CD4-positive, alpha-beta T cell treated with Interleukin-15 for 4 hours (primary cell): ENCODE data around the gene CRTC3.
"Not testable (repeated sequence)": the region's sequence is repeated elsewhere in the genome, so short reads cannot be mapped to it uniquely, and the experiment has no call there.

Source experiments
- DNase-seq: peaks from one replicate; pipeline ENCODE4 v3.0.0-alpha.2; 2020; ENCODE audit warnings: low spot score

Gene CRTC3

DNA sequence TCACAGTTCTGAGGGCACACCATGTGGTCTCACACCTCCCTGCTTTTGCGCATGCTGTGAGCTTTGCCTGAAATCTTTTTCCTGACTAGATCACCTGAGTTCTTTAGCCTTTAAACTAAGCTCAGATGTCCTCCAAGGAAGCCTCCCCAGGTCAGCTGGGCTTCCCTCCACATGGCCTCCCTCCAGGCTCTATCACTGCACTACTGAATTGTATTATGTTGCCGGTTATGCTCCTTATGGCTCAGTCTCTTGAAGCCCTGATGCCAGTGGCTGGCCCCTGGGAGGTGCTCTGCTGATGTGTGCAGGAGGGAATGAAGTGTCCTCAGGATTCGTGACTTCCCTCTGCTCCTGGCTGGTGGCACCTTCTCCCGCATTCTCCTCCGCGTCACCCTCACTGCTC is 94.1 kb downstream of the CRTC3 start:
- DNase-seq: no peak

DNA sequence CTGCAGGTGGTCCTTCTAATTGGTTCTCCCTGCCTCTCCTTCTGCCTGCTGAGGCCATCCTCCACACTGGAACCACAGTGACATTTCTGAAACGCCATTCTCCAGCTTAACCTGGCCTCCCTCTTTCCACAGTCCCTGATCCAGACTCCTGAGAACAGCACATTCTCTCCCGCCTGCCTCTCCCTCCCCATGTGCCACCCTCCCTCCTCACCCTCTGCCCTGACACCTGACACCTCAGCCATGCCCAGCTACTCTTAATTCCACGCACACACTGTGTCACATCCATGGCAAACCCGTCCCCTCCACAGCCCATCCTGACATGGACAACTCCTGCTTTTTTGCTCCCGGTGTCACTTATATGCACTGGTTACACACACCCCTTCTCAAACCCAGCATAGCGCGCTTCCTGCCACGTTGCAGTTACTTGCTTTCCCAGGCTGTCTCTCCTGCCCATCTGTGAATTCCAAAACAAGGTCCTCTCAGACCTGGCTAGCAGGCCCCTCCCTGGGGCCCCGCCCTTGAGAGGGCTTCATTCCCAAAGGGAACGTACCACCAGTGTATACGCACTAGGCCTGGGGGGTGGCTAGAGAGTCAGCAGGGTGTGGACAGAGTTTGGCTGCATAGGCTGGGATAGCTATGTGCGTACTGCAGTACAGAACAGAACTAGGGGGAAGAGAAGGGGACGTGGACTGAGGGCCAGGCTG is 94.7 kb downstream of the CRTC3 start:
- DNase-seq: no peak

DNA sequence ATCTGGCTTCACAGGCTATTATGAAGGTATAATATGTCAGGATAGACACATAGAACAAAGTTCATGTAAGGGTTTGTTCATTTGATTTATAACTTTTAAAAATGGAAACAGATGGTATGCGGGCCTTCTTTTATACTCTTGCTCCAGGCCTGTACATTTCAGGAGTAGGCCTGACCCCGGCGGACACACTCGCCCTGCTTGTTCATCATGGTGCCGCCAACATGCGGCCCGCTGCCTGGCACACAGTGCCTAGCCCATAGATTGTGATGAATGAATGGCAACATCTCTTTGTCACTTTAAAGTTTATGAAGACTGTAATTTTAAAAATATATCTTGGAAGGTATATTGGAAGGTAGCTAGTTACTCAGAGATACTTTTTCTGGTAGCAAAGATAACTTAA is 95.3 kb downstream of the CRTC3 start:
- no peak for DNase-seq

DNA sequence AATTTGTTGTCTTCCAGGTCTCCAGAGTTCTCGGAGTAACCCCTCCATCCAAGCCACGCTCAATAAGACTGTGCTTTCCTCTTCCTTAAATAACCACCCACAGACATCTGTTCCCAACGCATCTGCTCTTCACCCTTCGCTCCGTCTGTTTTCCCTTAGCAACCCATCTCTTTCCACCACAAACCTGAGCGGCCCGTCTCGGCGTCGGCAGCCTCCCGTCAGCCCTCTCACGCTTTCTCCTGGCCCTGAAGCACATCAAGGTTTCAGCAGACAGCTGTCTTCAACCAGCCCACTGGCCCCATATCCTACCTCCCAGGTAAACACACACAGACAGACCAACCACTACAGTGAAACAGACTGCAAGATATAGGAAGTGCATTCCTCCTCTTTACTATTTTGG is 99.5 kb downstream of the CRTC3 start:
- DNase-seq: no peak

DNA sequence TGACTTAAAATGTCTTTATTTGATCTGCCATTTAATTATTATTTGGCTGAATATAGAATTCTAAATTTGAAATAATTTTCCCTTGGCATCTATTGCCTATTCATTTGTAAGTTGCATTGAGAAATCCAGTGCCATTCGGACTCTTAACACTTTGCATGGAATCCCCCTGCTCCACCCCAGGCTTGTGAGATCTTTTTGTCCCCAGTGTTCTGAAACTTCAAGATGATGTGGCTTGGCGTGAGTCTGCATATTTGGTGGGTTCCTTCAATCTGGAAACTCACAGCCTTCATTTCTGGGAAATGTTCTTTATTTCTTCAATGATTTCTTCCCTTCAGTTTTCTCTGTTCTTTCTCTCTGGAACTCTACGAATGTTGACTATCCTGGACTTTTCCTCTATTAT is 103.6 kb downstream of the CRTC3 start:
- DNase-seq: no peak

DNA sequence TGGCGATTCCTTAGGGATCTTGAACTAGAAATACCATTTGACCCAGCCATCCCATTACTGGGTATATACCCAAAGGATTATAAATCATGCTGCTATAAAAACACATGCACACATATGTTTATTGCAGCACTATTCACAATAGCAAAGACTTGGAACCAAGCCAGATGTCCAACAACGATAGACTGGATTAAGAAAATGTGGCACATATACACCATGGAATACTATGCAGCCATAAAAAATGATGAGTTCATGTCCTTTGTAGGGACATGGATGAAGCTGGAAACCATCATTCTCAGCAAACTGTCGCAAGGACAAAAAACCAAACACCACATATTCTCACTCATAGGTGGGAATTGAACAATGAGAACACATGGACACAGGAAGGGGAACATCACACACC is 107.3 kb downstream of the CRTC3 start:
- not testable (repeated sequence) for DNase-seq

DNA sequence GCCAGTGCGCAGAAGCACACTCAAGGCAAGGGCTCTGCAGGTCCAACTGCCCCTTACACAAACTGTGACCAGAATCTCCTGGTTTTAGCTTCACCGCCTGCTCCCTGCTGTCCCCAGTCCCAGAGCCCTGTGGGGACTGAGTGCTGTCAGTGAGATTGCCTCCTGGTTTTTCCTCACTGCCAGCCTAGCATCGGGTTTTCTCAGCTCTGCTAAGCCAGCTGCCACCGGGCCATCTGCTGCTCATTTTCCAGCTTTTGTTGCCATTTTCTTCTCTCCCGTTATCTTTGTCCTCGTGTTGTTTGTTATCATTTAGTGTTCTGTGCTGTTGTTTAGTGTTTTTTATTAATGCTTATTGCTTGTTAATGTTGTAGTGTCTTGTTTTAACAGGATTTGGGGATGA is 108.0 kb downstream of the CRTC3 start:
- DNase-seq: no peak

DNA sequence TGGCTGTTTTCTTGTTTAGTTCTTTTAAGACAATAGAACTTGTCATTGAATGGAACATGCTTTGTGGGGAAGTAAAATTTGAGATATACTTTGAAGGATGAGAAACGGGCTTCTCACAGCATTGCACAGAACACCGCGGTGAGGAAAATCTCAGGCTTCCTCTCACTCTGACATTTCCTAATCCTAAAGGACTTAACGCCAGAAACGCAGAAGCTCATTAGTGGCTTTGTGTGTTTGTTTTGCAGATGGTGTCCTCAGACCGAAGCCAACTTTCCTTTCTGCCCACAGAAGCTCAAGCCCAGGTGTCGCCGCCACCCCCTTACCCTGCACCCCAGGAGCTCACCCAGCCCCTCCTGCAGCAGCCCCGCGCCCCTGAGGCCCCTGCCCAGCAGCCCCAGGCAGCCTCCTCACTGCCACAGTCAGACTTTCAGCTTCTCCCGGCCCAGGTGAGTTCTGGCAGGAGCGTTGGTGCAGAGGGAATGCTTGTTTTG is 108.5 kb downstream of the CRTC3 start:
- no peak for DNase-seq

DNA sequence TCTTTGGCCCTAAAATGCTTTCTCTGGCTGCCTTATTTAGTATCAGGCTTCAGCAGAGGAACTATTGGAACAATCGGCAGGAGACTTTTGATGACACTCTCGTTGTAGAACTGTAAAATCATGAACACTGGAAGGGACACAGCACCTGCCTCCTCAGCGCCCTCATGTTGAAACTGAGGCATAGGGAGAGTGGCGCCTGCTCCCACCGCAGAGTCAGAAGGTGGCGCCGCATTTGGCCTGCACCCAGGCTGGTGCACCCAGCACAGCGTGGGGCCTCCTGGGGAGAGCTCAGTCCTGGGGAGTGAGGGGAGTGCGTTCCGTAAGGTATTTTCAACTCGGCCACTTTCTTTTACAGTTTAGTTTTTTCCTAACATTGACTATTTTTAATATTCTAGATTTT is 109.2 kb downstream of the CRTC3 start:
- DNase-seq: no peak

DNA sequence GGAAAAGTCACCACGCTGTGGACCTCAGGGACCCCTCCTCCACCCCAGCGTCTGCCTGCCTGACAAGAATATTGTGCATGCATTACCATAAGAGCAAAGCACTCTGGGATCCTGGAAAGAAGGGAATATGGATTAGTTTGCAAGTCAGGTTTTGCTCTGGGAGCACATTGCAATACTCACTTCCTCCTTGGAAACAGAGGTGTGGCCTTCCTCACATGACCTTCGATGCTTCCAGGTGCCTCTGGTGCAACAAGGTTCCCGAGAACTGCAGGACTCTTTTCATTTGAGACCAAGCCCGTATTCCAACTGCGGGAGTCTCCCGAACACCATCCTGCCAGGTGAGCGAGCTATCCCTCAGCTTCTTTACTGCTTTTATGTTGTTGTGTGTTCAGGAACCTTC is 111.1 kb downstream of the CRTC3 start:
- no peak for DNase-seq

DNA sequence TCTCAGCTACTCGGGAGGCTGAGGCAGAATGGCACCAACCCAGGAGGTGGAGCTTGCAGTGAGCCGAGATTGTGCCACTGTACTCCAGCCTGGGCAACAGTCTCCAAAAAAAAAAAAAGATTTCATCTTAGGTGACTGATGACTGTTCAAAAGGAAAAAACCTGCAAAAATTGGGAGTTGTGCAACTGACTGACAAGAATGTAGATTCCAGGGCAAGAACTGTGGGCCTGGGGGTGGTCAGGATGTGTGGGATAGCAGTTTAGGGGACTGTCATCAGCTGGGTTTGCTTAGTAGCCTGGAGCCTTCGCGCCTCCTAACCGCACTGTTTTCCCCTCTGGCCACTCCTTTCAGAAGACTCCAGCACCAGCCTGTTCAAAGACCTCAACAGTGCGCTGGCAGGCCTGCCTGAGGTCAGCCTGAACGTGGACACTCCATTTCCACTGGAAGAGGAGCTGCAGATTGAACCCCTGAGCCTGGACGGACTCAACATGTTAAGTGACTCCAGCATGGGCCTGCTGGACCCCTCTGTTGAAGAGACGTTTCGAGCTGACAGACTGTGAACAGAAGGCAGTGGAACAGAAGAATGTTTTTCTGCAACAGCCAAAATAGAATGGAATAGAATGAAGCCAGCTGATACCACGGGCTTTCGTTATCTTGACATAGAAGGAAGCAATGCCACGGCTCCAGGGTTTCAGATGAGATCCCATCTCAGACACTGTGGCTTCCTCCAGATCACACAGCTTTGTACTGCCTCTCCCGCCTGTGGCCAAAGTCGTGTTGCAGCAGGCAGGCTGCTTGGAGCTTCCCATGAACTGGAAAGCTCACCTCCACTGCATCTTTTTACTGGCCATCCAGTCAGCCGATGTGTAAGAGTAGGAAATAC is 112.1 kb downstream of the CRTC3 start:
- DNase-seq: no peak

DNA sequence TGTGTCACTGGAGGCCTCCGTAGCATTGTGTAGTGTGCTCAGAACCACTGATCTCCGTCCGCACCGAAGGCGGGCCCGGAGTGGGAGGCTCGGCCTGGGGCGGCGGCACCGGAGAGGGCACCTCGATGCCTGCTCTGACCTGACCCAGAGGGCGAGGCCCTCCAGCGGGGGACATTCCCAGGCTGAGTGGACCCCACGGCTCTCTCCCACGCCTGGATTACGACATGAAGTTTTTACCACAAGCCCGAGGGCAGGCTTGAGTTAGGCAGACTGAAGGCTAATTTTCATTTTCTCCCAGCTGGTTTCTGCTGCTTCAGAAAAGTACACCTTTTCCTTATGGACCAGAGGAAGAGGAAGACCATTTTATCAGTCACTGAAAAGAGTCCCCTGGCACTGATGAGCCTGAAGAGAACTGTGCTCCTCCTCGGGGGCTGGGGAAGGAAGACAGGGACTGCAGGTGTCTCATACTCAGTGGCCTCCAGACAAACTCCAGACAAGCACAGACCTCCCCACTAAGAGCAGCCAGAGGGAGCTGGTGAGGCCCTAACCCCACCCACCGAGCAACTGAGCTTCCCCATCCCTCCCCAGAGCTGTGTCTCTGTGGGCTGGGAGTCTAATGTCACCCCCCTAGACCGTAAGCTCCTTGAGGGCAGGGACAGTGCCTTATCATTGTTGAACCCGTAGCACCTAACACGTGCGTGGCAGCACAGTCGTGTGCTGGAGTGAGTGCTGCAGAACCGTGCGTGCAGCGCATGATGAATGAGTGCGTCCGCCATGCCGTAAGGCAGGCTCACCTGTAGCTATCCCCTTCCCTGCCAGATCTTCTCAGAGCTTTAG is 113.0 kb downstream of the CRTC3 start:
- no peak for DNase-seq

DNA sequence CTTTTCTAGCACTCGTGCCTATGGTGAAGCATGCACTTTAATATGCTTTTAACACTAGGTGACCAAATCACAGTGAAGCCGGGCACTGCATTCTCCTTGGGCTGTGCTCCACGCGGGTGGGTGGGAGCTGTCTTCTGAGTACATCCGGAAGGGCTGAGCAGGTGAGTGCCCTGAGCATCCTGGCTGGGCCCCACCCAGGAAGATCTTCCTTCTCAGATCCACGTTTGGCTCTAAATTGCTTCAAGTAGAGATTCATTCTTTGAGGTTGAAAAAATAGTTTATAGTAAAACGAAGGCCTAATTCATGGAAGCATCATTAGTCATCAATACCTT is 113.5 kb downstream of the CRTC3 start:
- DNase-seq: no peak

DNA sequence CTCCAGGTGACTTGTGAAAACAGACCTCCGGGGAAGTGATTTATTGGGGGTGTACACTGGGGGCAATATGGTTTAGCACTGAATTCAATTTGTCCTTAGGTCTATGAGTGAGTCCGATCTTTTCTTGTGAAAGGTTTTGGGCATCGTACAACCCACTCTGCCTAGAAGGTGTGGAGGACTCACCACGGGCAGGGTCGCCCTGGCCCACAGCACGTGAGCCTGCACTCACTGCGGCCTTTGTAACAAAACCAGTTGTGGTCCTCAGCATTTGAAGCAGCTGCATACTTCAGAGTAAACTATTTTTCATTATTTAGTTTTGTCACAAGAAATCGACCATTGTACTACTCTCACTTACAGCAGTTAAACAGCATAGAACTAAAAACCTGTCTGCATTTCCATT is 114.8 kb downstream of the CRTC3 start:
- no peak for DNase-seq

DNA sequence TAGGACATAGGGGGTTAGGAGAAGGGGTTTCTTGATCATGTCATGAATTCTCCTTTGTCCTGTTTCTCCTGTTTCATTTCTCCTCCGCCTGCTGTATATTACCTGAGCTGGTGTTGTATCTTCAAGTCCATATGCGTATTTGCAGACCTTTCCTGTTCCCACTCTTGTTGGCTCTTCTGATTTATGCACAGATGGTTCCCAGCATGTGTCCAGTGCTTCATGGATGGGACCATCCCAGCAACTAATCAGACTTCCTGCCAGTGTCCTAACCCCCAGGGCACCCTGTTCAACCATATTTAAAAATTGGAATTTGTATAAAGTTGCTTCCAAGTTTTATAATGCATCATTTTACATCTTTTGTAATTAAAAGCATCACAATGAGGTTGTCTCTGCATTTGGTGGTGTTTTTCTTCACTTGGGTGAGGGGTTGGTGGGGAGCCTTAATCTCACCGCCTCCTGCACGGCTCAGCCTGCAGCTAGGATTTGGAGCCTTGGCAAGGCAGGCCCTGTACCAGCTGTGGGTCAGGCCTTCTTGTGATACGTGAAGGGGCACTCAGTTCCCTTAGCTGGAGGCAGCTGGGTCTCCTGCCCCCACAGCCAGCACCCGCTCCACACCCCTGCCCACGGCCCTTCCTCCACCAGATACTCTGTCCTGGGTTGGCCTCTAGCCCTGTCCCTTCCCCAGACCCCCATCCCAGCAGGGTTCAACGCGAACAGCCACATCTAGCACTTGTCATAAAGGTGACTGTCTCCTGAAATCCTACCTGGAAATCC is 115.4 kb downstream of the CRTC3 start:
- no peak for DNase-seq

DNA sequence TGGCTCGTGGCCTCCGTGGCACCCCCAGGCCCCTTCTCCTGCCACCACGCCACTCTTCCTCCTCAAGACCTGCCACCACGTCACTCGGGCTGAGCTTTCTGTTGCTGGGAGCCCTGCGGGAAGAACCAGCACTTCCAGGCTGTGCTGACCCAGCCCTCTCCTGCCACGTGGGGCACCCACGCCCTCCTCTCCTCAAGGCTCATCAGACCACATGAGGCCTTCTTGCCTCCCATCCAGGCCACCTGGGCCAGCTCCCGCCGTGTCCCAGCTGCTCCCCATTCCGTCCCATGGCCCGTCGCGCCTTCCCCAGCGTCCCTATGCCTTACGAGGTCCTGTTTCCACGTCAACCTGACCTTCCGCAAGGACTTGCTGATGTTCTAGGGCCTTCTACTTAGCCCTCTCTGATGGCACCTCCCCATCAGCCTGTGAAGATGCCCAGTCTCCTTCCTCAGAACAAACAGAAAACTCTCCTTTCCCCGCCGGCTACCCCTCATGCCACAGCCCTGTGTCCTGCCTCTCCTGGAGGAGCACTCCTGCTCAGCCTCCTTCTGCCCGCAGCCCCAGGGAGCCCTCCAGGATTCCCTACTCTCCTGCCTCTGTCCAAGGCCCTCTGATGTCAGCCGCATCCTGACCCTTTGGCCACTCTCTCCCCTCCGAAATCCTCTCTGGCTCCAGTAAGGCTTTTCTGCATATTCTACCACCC is 116.3 kb downstream of the CRTC3 start:
- DNase-seq: no peak

DNA sequence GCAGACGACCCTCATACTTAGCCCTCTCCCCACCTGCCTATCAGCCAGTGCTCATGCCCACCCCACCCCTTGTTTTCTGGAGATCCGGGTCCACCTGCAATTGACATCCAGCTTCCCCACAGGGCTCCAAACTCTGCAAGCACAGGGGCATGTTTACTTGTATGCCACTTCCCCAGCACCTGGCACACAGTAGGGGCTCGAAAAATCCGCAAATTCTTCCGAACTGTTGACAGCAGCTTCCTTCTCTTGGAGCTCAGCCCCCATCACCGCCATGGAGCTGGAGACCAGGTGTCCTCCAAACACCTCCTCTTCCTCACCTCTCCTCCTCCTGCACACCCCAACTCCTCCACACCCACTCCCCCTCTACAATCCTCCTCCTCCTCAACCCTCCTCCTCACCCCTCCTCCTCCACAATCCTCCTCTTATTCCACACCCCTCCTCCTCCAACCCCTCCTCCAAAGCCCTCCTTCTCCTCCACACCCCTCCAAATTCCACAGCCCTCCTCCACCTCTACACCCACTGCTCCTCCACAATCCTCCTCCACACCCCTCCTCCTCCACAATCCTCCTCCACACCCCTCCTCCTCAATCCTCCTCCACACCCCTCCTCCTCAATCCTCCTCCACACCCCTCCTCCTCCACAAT is 117.1 kb downstream of the CRTC3 start:
- DNase-seq: no peak

DNA sequence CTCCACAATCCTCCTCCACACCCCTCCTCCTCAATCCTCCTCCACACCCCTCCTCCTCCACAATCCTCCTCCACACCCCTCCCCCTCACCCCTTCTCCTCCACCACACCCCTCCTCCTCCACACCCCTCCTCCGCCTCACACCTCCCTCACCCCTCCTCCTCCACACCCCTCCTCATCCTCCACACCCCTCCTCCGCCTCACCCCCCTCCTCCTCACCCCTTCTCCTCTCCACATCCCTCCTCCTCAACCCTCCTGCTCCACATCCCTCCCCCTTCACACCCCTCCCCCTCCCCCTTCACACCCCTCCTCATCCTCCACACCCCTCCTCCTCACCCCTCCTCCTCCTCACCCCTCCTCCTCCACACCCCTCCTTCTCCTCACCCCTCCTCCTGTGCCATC is 117.6 kb downstream of the CRTC3 start:
- DNase-seq: no peak

DNA sequence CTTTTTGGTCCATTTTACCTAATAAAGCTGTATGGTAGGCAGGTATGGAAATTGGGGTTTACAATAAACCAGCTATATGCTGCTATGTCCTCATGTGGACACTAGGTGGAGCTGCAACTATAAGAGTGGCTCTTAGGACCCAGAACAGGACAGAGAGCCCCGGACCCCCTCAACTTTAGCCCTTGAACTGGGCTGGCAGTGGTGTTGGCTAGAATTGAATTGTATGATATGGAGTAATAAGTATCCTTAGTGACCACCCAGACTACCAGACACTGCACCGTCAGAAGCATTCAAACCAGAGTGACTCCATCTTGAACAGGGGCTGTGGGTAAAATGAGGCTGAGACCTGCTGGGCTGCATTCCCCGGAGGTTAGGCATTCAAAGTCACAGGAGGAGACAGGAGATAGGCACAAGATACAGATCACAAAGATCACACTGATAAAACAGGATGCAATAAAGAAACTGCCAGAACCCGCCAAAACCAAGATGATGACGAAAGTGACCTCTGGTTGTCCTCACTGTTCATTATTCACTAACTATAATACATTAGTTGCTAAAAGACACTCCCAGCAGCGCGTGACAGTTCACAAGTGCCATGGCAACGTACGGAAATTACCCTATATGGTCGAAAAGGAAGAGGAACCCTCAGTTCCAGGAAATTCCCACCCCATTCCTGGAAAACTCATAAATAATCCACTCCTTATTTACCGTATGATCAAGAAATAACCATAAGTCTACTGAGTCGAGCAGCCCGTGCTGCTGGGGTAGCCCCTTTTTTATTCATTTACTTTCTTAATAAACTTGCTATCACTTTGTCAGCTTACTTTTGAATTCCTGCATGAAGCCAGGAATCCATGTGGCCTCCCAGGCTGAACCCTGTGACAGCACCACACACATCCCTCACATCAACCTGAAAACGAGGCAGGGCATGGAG is 118.7 kb downstream of the CRTC3 start:
- DNase-seq: peak; percentile 81
